RWPE2 (cell line): ENCODE results near the gene TAMM41.
A peak's percentile ranks its signal among the peaks of the same experiment; 100 is the strongest.

Source experiments
- ATAC-seq: fragments of 200-7000 bp; cut with Tn5 transposase; 3 replicates; pipeline ENCODE4 v1.9.1; 2021; ENCODE audit warnings: low read depth
- DNase-seq: peaks from one replicate; pipeline ENCODE4 v3.0.0-alpha.2; 2020; ENCODE audit warnings: low spot score
- H3K27ac ChIP-seq: fragments of 450-650 bp; 2 replicates; pipeline ENCODE4 v1.5.1; 2017; ENCODE audit warnings: mild to moderate bottlenecking; ENCODE audit not compliant: poor library complexity, severe bottlenecking
- H3K27me3 ChIP-seq: fragments of 250-450 bp; sonication (Bioruptor Pico); 2 replicates; pipeline ENCODE4 v1.5.1; 2021; ENCODE audit warnings: mild to moderate bottlenecking, moderate library complexity; ENCODE audit not compliant: insufficient read depth, poor library complexity, severe bottlenecking
- H3K36me3 ChIP-seq: fragments of 250-450 bp; sonication (Bioruptor Pico); 2 replicates; pipeline ENCODE4 v1.5.1; 2020; ENCODE audit warnings: low read depth, mild to moderate bottlenecking, moderate library complexity
- H3K4me1 ChIP-seq: fragments of 250-450 bp; sonication (Bioruptor Pico); 2 replicates; pipeline ENCODE4 v1.5.1; 2021; ENCODE audit warnings: mild to moderate bottlenecking, moderate library complexity; ENCODE audit not compliant: insufficient read depth, poor library complexity, severe bottlenecking
- H3K4me3 ChIP-seq: fragments of 250-450 bp; sonication (Bioruptor Pico); 2 replicates; pipeline ENCODE4 v1.5.1; 2021; ENCODE audit warnings: mild to moderate bottlenecking, moderate library complexity; ENCODE audit not compliant: severe bottlenecking
- H3K9me3 ChIP-seq: fragments of 250-450 bp; sonication (Bioruptor Pico); 2 replicates; pipeline ENCODE4 v1.5.1; 2021; ENCODE audit warnings: mild to moderate bottlenecking, moderate library complexity; ENCODE audit not compliant: severe bottlenecking
- CTCF ChIP-seq: fragments of 450-650 bp; IDR thresholded peaks from one replicate; pipeline ENCODE4 v1.5.1; 2017; ENCODE audit warnings: mild to moderate bottlenecking, moderate library complexity; ENCODE audit not compliant: poor library complexity, severe bottlenecking

The TAMM41 gene

GRCh38 chr3:11825301-11825700, 21.4 kb downstream of the TAMM41 start:
- H3K27ac ChIP-seq, result no peak overlapping the region
- ATAC-seq (no peak), DNase-seq (no peak)
- H3K4me3 ChIP-seq, result no peak overlapping the region
- TF ChIP-seq CTCF, result no peak
- H3K4me1 ChIP-seq, result peaks cover 8% of the 10 kb centered on the region
- H3K27me3 ChIP-seq, result no peaks in the 10 kb centered on the region
- peaks cover 67% of the 10 kb centered on the region for H3K36me3 ChIP-seq
- H3K9me3 ChIP-seq, result no peaks in the 10 kb centered on the region

- TF ChIP-seq CTCF, result no peak
- H3K36me3 ChIP-seq, result peaks cover 47% of the 10 kb centered on the region
- peaks cover 38% of the 10 kb centered on the region for H3K4me1 ChIP-seq
- no peaks in the 10 kb centered on the region for H3K27me3 ChIP-seq
- H3K9me3 ChIP-seq, result no peaks in the 10 kb centered on the region
- H3K27ac ChIP-seq, result peak overlapping the region; percentile 44
- ATAC-seq (no peak), DNase-seq (no peak)
- H3K4me3 ChIP-seq, result no peak overlapping the region
These were observed 26.1 kb downstream of the TAMM41 start for GRCh38 chr3:11820531-11821041.

DNA sequence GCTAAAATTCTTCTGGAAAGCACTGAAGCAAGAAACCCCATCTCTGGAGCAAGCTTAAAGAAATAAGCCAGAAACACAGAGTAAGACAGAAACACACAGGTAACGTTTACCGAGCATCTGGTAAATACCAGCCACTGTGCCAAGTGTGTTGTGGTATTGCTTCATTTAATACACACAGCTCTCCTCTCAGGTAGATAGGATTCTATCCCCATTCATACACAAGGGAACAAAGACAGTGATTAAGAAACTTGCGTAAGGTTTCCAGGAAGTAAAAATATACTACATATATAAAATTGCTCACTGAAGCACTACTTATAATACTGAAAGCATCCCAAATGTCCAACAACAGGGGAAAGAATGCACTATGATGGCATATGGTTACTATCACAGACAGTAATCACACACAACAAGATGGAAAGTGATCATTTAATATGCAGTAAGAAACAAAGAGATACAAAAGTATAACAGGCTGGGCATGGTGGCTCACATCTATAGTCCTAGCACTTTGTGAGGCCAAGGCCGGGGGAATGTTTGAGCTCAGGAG, 27.5 kb downstream of the TAMM41 start:
- Histone ChIP-seq H3K9me3 (no peaks in the 10 kb centered on the region), H3K4me1 (peaks cover 38% of the 10 kb centered on the region), H3K36me3 (peaks cover 52% of the 10 kb centered on the region), H3K27me3 (no peaks in the 10 kb centered on the region), H3K27ac (peak overlapping the region; percentile 44), H3K4me3 (no peak overlapping the region)
- ATAC-seq, result peak; percentile 81
- no peak for TF ChIP-seq CTCF
- no peak for DNase-seq

DNA sequence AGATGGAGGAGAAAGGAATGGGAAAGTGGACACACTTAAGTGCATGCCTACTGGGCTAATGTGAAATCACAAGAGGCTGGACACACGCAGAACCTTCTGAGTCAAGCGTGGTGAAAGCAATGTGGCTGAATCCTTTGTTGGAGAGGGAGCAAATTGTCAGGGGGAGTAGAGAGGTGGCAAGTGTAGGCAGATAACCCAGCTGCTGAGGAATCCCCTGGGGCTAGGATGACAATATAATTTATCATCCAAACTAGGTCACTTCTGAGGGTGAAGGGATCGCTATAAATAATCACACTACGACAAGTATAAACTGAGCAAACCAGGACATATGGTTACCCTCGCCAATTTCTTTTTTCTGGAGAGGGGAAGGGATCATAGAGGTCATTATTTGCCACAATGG, 28.7 kb downstream of the TAMM41 start:
- Histone ChIP-seq H3K9me3 (no peaks in the 10 kb centered on the region), H3K36me3 (peaks cover 56% of the 10 kb centered on the region), H3K4me1 (peaks cover 38% of the 10 kb centered on the region), H3K27me3 (no peaks in the 10 kb centered on the region), H3K27ac (peak overlapping the region; percentile 44), H3K4me3 (no peak overlapping the region)
- DNase-seq, result no peak
- no peak for TF ChIP-seq CTCF
- peak; percentile 86 for ATAC-seq

- no peak for TF ChIP-seq CTCF
- Histone ChIP-seq H3K36me3 (peaks cover 51% of the 10 kb centered on the region), H3K27ac (no peak overlapping the region), H3K4me1 (peaks cover 29% of the 10 kb centered on the region), H3K9me3 (no peaks in the 10 kb centered on the region), H3K4me3 (no peak overlapping the region), H3K27me3 (no peaks in the 10 kb centered on the region)
- ATAC-seq (no peak), DNase-seq (no peak)
These were observed 31.6 kb downstream of the TAMM41 start for GRCh38 chr3:11815111-11815510.
